Measurements from ENCODE around the gene TSPAN1. TPM values are rescaled to one million over a fixed set of nuclear protein-coding genes. Genes with fewer than 3 reads are reported as not detected.

Gene TSPAN1
- total RNA-seq, 1 experiment from 2014 or later = not detected

GRCh38 chr1:46169811-46170454 lies 5.0 kb upstream of the TSPAN1 start:
- no peaks in the 10 kb centered on the region for H3K9me3 ChIP-seq (ENCODE audit: low read length)
- H3K4me3 ChIP-seq (ENCODE audit: low read length) = no peak overlapping the region
- no peaks in the 10 kb centered on the region for H3K79me2 ChIP-seq (ENCODE audit: low read length)
- no peak overlapping the region for H2AFZ ChIP-seq (ENCODE audit: low read length)
- no peak overlapping the region for H3K27ac ChIP-seq (ENCODE audit: low read length)
- H3K4me2 ChIP-seq (ENCODE audit: low read depth, low read length, poor library complexity, severe bottlenecking) = no peak overlapping the region
- no peaks in the 10 kb centered on the region for H3K36me3 ChIP-seq (ENCODE audit: insufficient read depth, low read length)
- H3K9ac ChIP-seq (ENCODE audit: low read length) = no peak overlapping the region
- H3K27me3 ChIP-seq (ENCODE audit: low read length) = no peaks in the 10 kb centered on the region; the same call in 1 of the 2 replicates
- no peaks in the 10 kb centered on the region for H4K20me1 ChIP-seq (ENCODE audit: insufficient read depth, low read depth, low read length)
- DNase-seq = no peak
- no peaks in the 10 kb centered on the region for H3K9me2 ChIP-seq (replicated peaks; ENCODE audit: insufficient read depth, low read length)
- H3K4me1 ChIP-seq (ENCODE audit: low read length) = peaks cover 40% of the 10 kb centered on the region

- Histone ChIP-seq H4K20me1 (ENCODE audit: insufficient read depth, low read depth, low read length) (no peaks in the 10 kb centered on the region), H3K36me3 (ENCODE audit: insufficient read depth, low read length) (no peaks in the 10 kb centered on the region), H3K79me2 (ENCODE audit: low read length) (no peaks in the 10 kb centered on the region), H3K4me2 (ENCODE audit: low read depth, low read length, poor library complexity, severe bottlenecking) (peak overlapping the region; percentile 33), H2AFZ (ENCODE audit: low read length) (peak overlapping the region; percentile 34; the same call in 1 of the 2 replicates), H3K27ac (ENCODE audit: low read length) (no peak overlapping the region), H3K4me3 (ENCODE audit: low read length) (no peak overlapping the region; the same call in 1 of the 2 replicates), H3K9me2 (replicated peaks; ENCODE audit: insufficient read depth, low read length) (no peaks in the 10 kb centered on the region), H3K4me1 (ENCODE audit: low read length) (peaks cover 39% of the 10 kb centered on the region), H3K27me3 (ENCODE audit: low read length) (no peaks in the 10 kb centered on the region; the same call in 1 of the 2 replicates), H3K9me3 (ENCODE audit: low read length) (no peaks in the 10 kb centered on the region), H3K9ac (ENCODE audit: low read length) (peak overlapping the region; percentile 22)
- DNase-seq = peak; percentile 69
These were observed 3.5 kb upstream of the TSPAN1 start for GRCh38 chr1:46171351-46171750.

- DNase-seq = no peak
- no peaks in the 10 kb centered on the region for H3K9me3 ChIP-seq (ENCODE audit: low read length)
- no peaks in the 10 kb centered on the region; the same call in 1 of the 2 replicates for H3K27me3 ChIP-seq (ENCODE audit: low read length)
- H3K4me3 ChIP-seq (ENCODE audit: low read length) = no peak overlapping the region
- peak overlapping the region; percentile 22 for H3K9ac ChIP-seq (ENCODE audit: low read length)
- no peaks in the 10 kb centered on the region for H3K9me2 ChIP-seq (replicated peaks; ENCODE audit: insufficient read depth, low read length)
- no peaks in the 10 kb centered on the region for H3K79me2 ChIP-seq (ENCODE audit: low read length)
- peak overlapping the region; percentile 34; the same call in 1 of the 2 replicates for H2AFZ ChIP-seq (ENCODE audit: low read length)
- H3K36me3 ChIP-seq (ENCODE audit: insufficient read depth, low read length) = no peaks in the 10 kb centered on the region
- H3K4me1 ChIP-seq (ENCODE audit: low read length) = peaks cover 39% of the 10 kb centered on the region
- no peak overlapping the region for H3K27ac ChIP-seq (ENCODE audit: low read length)
- H3K4me2 ChIP-seq (ENCODE audit: low read depth, low read length, poor library complexity, severe bottlenecking) = peak overlapping the region; percentile 33
- H4K20me1 ChIP-seq (ENCODE audit: insufficient read depth, low read depth, low read length) = no peaks in the 10 kb centered on the region
These were observed 3.0 kb upstream of the TSPAN1 start for GRCh38 chr1:46171871-46172270.

- Histone ChIP-seq H3K9ac (ENCODE audit: low read length) (no peak overlapping the region), H3K4me3 (ENCODE audit: low read length) (no peak overlapping the region), H2AFZ (ENCODE audit: low read length) (no peak overlapping the region), H4K20me1 (ENCODE audit: insufficient read depth, low read depth, low read length) (no peaks in the 10 kb centered on the region), H3K4me1 (ENCODE audit: low read length) (peaks cover 35% of the 10 kb centered on the region), H3K27me3 (ENCODE audit: low read length) (no peaks in the 10 kb centered on the region; the same call in 1 of the 2 replicates), H3K79me2 (ENCODE audit: low read length) (no peaks in the 10 kb centered on the region), H3K4me2 (ENCODE audit: low read depth, low read length, poor library complexity, severe bottlenecking) (no peak overlapping the region), H3K36me3 (ENCODE audit: insufficient read depth, low read length) (no peaks in the 10 kb centered on the region), H3K27ac (ENCODE audit: low read length) (no peak overlapping the region), H3K9me3 (ENCODE audit: low read length) (no peaks in the 10 kb centered on the region), H3K9me2 (replicated peaks; ENCODE audit: insufficient read depth, low read length) (no peaks in the 10 kb centered on the region)
- DNase-seq = no peak
These were observed 2.6 kb upstream of the TSPAN1 start for GRCh38 chr1:46172321-46172720.

GRCh38 chr1:46173361-46173856 lies 1.5 kb upstream of the TSPAN1 start:
- Histone ChIP-seq H2AFZ (ENCODE audit: low read length) (no peak overlapping the region), H3K9ac (ENCODE audit: low read length) (no peak overlapping the region), H4K20me1 (ENCODE audit: insufficient read depth, low read depth, low read length) (no peaks in the 10 kb centered on the region), H3K9me2 (replicated peaks; ENCODE audit: insufficient read depth, low read length) (no peaks in the 10 kb centered on the region), H3K79me2 (ENCODE audit: low read length) (no peaks in the 10 kb centered on the region), H3K9me3 (ENCODE audit: low read length) (no peaks in the 10 kb centered on the region), H3K27me3 (ENCODE audit: low read length) (no peaks in the 10 kb centered on the region; the same call in 1 of the 2 replicates), H3K4me1 (ENCODE audit: low read length) (peaks cover 34% of the 10 kb centered on the region), H3K4me2 (ENCODE audit: low read depth, low read length, poor library complexity, severe bottlenecking) (no peak overlapping the region), H3K4me3 (ENCODE audit: low read length) (no peak overlapping the region), H3K36me3 (ENCODE audit: insufficient read depth, low read length) (no peaks in the 10 kb centered on the region), H3K27ac (ENCODE audit: low read length) (no peak overlapping the region)
- peak; percentile 51 for DNase-seq

GRCh38 chr1:46175243-46175642 lies 356 bp downstream of the TSPAN1 start:
- Histone ChIP-seq H3K79me2 (ENCODE audit: low read length) (no peaks in the 10 kb centered on the region), H3K36me3 (ENCODE audit: insufficient read depth, low read length) (no peaks in the 10 kb centered on the region), H3K9me3 (ENCODE audit: low read length) (no peaks in the 10 kb centered on the region), H4K20me1 (ENCODE audit: insufficient read depth, low read depth, low read length) (no peaks in the 10 kb centered on the region), H3K9me2 (replicated peaks; ENCODE audit: insufficient read depth, low read length) (no peaks in the 10 kb centered on the region), H3K4me3 (ENCODE audit: low read length) (no peak overlapping the region), H3K9ac (ENCODE audit: low read length) (no peak overlapping the region), H3K27ac (ENCODE audit: low read length) (no peak overlapping the region), H2AFZ (ENCODE audit: low read length) (no peak overlapping the region), H3K27me3 (ENCODE audit: low read length) (no peaks in the 10 kb centered on the region; the same call in 1 of the 2 replicates), H3K4me2 (ENCODE audit: low read depth, low read length, poor library complexity, severe bottlenecking) (no peak overlapping the region), H3K4me1 (ENCODE audit: low read length) (peaks cover 43% of the 10 kb centered on the region)
- DNase-seq = no peak

GRCh38 chr1:46176211-46176865 lies 1.5 kb downstream of the TSPAN1 start, which contains the start of gene P3R3URF:
P3R3URF (minus strand) TSS chr1:46176488; CDS start chr1:46176471, 17 bp downstream.
- Histone ChIP-seq H3K9me3 (ENCODE audit: low read length) (no peaks in the 10 kb centered on the region), H3K4me1 (ENCODE audit: low read length) (peaks cover 36% of the 10 kb centered on the region), H3K4me3 (ENCODE audit: low read length) (no peak within 1 kb of the TSS), H3K4me2 (ENCODE audit: low read depth, low read length, poor library complexity, severe bottlenecking) (no peak within 1 kb of the TSS), H3K9ac (ENCODE audit: low read length) (no peak within 1 kb of the TSS), H2AFZ (ENCODE audit: low read length) (no peak within 1 kb of the TSS), H3K36me3 (ENCODE audit: insufficient read depth, low read length) (no peaks in the 10 kb centered on the region), H3K27ac (ENCODE audit: low read length) (no peak within 1 kb of the TSS), H4K20me1 (ENCODE audit: insufficient read depth, low read depth, low read length) (no peaks in the 10 kb centered on the region), H3K79me2 (ENCODE audit: low read length) (no peaks in the 10 kb centered on the region), H3K27me3 (ENCODE audit: low read length) (no peaks in the 10 kb centered on the region; the same call in 1 of the 2 replicates), H3K9me2 (replicated peaks; ENCODE audit: insufficient read depth, low read length) (no peaks in the 10 kb centered on the region)
- DNase-seq = peak; percentile 69
